NCI-H748 (cell line): ENCODE data around the gene PLSCR3.
"Not testable (repeated sequence)": the region's sequence is repeated elsewhere in the genome, so short reads cannot be mapped to it uniquely, and the experiment has no call there.

Experiments
- DNase-seq: peaks from one replicate; lab custom pipeline; 2025; ENCODE audit not compliant: unreplicated experiment; lab: John Stamatoyannopoulos, UW

Gene PLSCR3

GRCh38 chr17:7382901-7383300 is 11.4 kb downstream of the PLSCR3 start:
- DNase-seq, result no peak

- DNase-seq, result peak; percentile 48
Observed at GRCh38 chr17:7380855-7381683, 13.3 kb downstream of the PLSCR3 start, which contains the start of gene TNK1. TNK1 (plus strand) TSS chr17:7381089; CDS start chr17:7382927, 1,838 bp downstream.

- peak; percentile 54 for DNase-seq
Observed at GRCh38 chr17:7380321-7380720, 14.0 kb downstream of the PLSCR3 start.

- no peak for DNase-seq
Observed at GRCh38 chr17:7379134-7379533, 15.2 kb downstream of the PLSCR3 start.

- DNase-seq, result no peak
Observed at GRCh38 chr17:7374353-7374752, 20.0 kb downstream of the PLSCR3 start.

- DNase-seq, result no peak
Observed at GRCh38 chr17:7370853-7371252, 23.5 kb downstream of the PLSCR3 start.

- no peak for DNase-seq
Observed at GRCh38 chr17:7369825-7370224, 24.5 kb downstream of the PLSCR3 start.

- not testable (repeated sequence) for DNase-seq
Observed at GRCh38 chr17:7368599-7368994, 25.7 kb downstream of the PLSCR3 start.

- DNase-seq, result no peak
Observed at GRCh38 chr17:7367918-7368598, 26.3 kb downstream of the PLSCR3 start.

GRCh38 chr17:7367083-7367482 is 27.2 kb downstream of the PLSCR3 start:
- DNase-seq, result no peak

- DNase-seq, result not testable (repeated sequence)
Observed at GRCh38 chr17:7365963-7366362, 28.4 kb downstream of the PLSCR3 start.

- DNase-seq, result no peak
Observed at GRCh38 chr17:7363311-7363710, 31.0 kb downstream of the PLSCR3 start.

- DNase-seq, result no peak
Observed at GRCh38 chr17:7361906-7362305, 32.4 kb downstream of the PLSCR3 start.

GRCh38 chr17:7357381-7357780 is 36.9 kb downstream of the PLSCR3 start:
- no peak for DNase-seq

- no peak for DNase-seq
Observed at GRCh38 chr17:7356756-7357155, 37.6 kb downstream of the PLSCR3 start.

- peak; percentile 91 for DNase-seq
Observed at GRCh38 chr17:7356072-7356549, 38.2 kb downstream of the PLSCR3 start.

GRCh38 chr17:7355573-7355972 is 38.8 kb downstream of the PLSCR3 start:
- no peak for DNase-seq

- DNase-seq, result peak; percentile 19
Observed at GRCh38 chr17:7355053-7355452, 39.3 kb downstream of the PLSCR3 start, which contains the start of gene TMEM95. TMEM95 (plus strand) TSS chr17:7355156; CDS start chr17:7355205, 49 bp downstream.

GRCh38 chr17:7354262-7354843 is 40.0 kb downstream of the PLSCR3 start:
- peak; percentile 86 for DNase-seq

GRCh38 chr17:7352910-7353635 is 41.3 kb downstream of the PLSCR3 start:
- no peak for DNase-seq

GRCh38 chr17:7352503-7352889 is 41.8 kb downstream of the PLSCR3 start:
- DNase-seq, result no peak
